ENCODE measurements around the gene LRRC40. TPM values are rescaled to one million over a fixed set of nuclear protein-coding genes. Genes with fewer than 3 reads are reported as not detected.
"Not testable (repeated sequence)": the region's sequence is repeated elsewhere in the genome, so short reads cannot be mapped to it uniquely, and the experiment has no call there.

LRRC40 gene
- total RNA-seq, 1 donor from 2014 or later = 15.3 TPM

DNA sequence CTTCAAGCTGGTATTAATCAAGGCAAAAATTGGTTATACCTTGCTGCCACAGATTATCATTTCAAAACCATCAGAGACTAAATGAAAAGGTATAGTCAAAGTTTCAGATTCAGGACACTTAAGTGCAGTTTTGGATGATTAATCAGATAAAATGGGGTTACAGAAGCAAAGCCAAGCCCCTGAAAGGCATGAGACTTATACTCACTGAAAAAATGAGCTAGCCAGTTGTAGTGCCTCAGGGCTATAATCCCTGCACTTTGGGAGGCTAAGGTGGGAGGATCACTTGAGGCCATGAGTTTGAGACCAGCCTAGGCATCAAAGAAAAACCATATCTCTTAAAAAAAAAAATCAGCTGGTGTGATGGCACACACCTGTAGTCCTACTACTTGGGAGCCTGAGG, 15.2 kb downstream of the LRRC40 start:
- Histone ChIP-seq H3K27me3 (ENCODE audit: control insufficient read depth, insufficient read depth, low read length) (no peaks in the 10 kb centered on the region), H3K4me3 (ENCODE audit: low read depth, low read length) (no peak overlapping the region), H3K36me3 (ENCODE audit: control insufficient read depth, insufficient read depth, low read length) (no peaks in the 10 kb centered on the region)
- TF ChIP-seq CTCF (IDR thresholded peaks at IDR 0.05; ENCODE audit: insufficient read depth, low read length, severe bottlenecking) = no peak
- DNase-seq (ENCODE audit: low read depth) (no peak), FAIRE-seq (no peak)

DNA sequence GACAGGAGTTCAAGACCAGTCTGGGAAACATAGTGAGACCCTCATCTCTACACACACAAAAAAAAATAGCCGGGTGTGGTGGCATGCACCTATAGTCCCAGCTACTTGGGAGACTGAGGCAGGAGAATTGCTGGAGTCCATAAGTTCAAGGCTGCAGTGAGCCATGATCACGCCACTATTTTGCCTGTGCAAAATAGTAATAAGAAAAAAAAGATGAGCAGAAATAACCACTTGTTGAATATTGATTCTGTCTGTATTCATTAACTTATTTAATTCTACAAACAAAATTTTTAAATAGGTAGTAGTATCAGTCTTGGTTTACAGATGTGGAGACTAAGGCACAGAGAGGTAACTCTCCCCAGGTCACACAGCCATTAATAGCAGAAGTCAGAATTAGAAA, 16.9 kb downstream of the LRRC40 start:
- no peak for TF ChIP-seq CTCF (IDR thresholded peaks at IDR 0.05; ENCODE audit: insufficient read depth, low read length, severe bottlenecking)
- DNase-seq (ENCODE audit: low read depth) (no peak), FAIRE-seq (no peak)
- Histone ChIP-seq H3K27me3 (ENCODE audit: control insufficient read depth, insufficient read depth, low read length) (no peaks in the 10 kb centered on the region), H3K36me3 (ENCODE audit: control insufficient read depth, insufficient read depth, low read length) (no peaks in the 10 kb centered on the region), H3K4me3 (ENCODE audit: low read depth, low read length) (no peak overlapping the region)

GRCh38 chr1:70185181-70185580, 20.2 kb downstream of the LRRC40 start:
- DNase-seq (ENCODE audit: low read depth); FAIRE-seq; H3K36me3 ChIP-seq (ENCODE audit: control insufficient read depth, insufficient read depth, low read length); H3K27me3 ChIP-seq (ENCODE audit: control insufficient read depth, insufficient read depth, low read length); H3K4me3 ChIP-seq (ENCODE audit: low read depth, low read length): not testable (repeated sequence)

- TF ChIP-seq CTCF (IDR thresholded peaks at IDR 0.05; ENCODE audit: insufficient read depth, low read length, severe bottlenecking) = no peak
- DNase-seq (ENCODE audit: low read depth) (no peak), FAIRE-seq (no peak)
- Histone ChIP-seq H3K36me3 (ENCODE audit: control insufficient read depth, insufficient read depth, low read length) (no peaks in the 10 kb centered on the region), H3K27me3 (ENCODE audit: control insufficient read depth, insufficient read depth, low read length) (no peaks in the 10 kb centered on the region), H3K4me3 (ENCODE audit: low read depth, low read length) (no peak overlapping the region)
These were observed 33.9 kb downstream of the LRRC40 start for GRCh38 chr1:70171512-70171911.

GRCh38 chr1:70169018-70169839, 36.1 kb downstream of the LRRC40 start:
- no peak for FAIRE-seq
- TF ChIP-seq CTCF (IDR thresholded peaks at IDR 0.05; ENCODE audit: insufficient read depth, low read length, severe bottlenecking) = no peak
- no peaks in the 10 kb centered on the region for H3K36me3 ChIP-seq (ENCODE audit: control insufficient read depth, insufficient read depth, low read length)

DNA sequence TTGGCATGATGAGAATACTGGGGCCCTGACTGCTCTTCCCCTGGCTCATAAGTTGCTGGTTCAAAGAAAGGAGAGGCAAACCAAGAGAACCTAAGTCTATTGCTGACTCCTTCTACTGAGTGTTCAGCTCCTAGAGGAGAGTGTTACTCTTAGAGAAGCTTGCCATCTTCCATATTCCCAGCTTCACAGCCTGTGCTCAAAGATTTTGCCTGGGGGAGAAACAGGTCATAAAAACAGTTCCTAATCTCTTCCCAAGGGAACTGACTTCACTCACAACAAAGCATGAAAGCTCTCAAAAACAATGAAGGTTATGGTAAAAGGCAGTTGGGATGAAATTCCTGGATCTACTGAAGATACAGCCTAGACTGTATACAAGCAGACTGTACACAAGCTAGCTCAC, 37.1 kb downstream of the LRRC40 start:
- H3K4me3 ChIP-seq (ENCODE audit: low read depth, low read length) = no peak overlapping the region
- no peaks in the 10 kb centered on the region for H3K27me3 ChIP-seq (ENCODE audit: control insufficient read depth, insufficient read depth, low read length)
- DNase-seq (ENCODE audit: low read depth) (no peak), FAIRE-seq (no peak)
- no peaks in the 10 kb centered on the region for H3K36me3 ChIP-seq (ENCODE audit: control insufficient read depth, insufficient read depth, low read length)
- TF ChIP-seq CTCF (IDR thresholded peaks at IDR 0.05; ENCODE audit: insufficient read depth, low read length, severe bottlenecking) = no peak

More at GRCh38 chr1:70169018-70169839, 36.1 kb downstream of the LRRC40 start:
- no peak overlapping the region for H3K4me3 ChIP-seq (ENCODE audit: low read depth, low read length)
- H3K27me3 ChIP-seq (ENCODE audit: control insufficient read depth, insufficient read depth, low read length) = no peaks in the 10 kb centered on the region
- no peak for DNase-seq (ENCODE audit: low read depth)

Measured in bronchial epithelial cell (primary cell).